ENCODE measurements around the gene DUSP7.

The DUSP7 gene

GRCh38 chr3:52086976-52087663 lies 30.7 kb upstream of the DUSP7 start:
- no peak for DNase-seq (ENCODE audit: low read depth in 2 of 2)

GRCh38 chr3:52086461-52086860 lies 30.1 kb upstream of the DUSP7 start:
- DNase-seq (ENCODE audit: low read depth in 2 of 2), result no peak

- peak; percentile 48 to 51 for DNase-seq (ENCODE audit: low read depth in 2 of 2)
These were observed 29.4 kb upstream of the DUSP7 start for GRCh38 chr3:52085681-52086282.

GRCh38 chr3:52084954-52085680 lies 28.7 kb upstream of the DUSP7 start:
- DNase-seq (ENCODE audit: low read depth in 2 of 2), result no peak

GRCh38 chr3:52084216-52084945 lies 28.0 kb upstream of the DUSP7 start:
- no peak for DNase-seq (ENCODE audit: low read depth in 2 of 2)

- DNase-seq (ENCODE audit: low read depth in 2 of 2), result no peak
These were observed 27.3 kb upstream of the DUSP7 start for GRCh38 chr3:52083556-52084087.

GRCh38 chr3:52082951-52083350 lies 26.6 kb upstream of the DUSP7 start:
- DNase-seq (ENCODE audit: low read depth in 2 of 2), result no peak

GRCh38 chr3:52080830-52081719 lies 24.7 kb upstream of the DUSP7 start:
- DNase-seq (ENCODE audit: low read depth in 2 of 2), result no peak

GRCh38 chr3:52079958-52080357 lies 23.6 kb upstream of the DUSP7 start:
- no peak for DNase-seq (ENCODE audit: low read depth in 2 of 2)

GRCh38 chr3:52078781-52079560 lies 22.6 kb upstream of the DUSP7 start:
- no peak for DNase-seq (ENCODE audit: low read depth in 2 of 2)

GRCh38 chr3:52077925-52078324 lies 21.6 kb upstream of the DUSP7 start:
- DNase-seq (ENCODE audit: low read depth in 2 of 2), result no peak

- no peak for DNase-seq (ENCODE audit: low read depth in 2 of 2)
These were observed 20.8 kb upstream of the DUSP7 start for GRCh38 chr3:52076896-52077780.

GRCh38 chr3:52073490-52073889 lies 17.1 kb upstream of the DUSP7 start:
- DNase-seq (ENCODE audit: low read depth in 2 of 2), result no peak

- no peak for DNase-seq (ENCODE audit: low read depth in 2 of 2)
These were observed 16.1 kb upstream of the DUSP7 start for GRCh38 chr3:52072471-52072870.

GRCh38 chr3:52072020-52072419 lies 15.6 kb upstream of the DUSP7 start:
- DNase-seq (ENCODE audit: low read depth in 2 of 2), result no peak

- no peak for DNase-seq (ENCODE audit: low read depth in 2 of 2)
These were observed 14.6 kb upstream of the DUSP7 start for GRCh38 chr3:52070724-52071621.

GRCh38 chr3:52069855-52070254 lies 13.5 kb upstream of the DUSP7 start:
- DNase-seq (ENCODE audit: low read depth in 2 of 2), result no peak

GRCh38 chr3:52069135-52069534 lies 12.8 kb upstream of the DUSP7 start:
- DNase-seq (ENCODE audit: low read depth in 2 of 2), result no peak

Measured in stimulated activated CD8-positive, alpha-beta memory T cell treated with anti-CD3 and anti-CD28 coated beads, Interleukin-2, amount 100 ng/mL, for 48 hours (primary cell).